GM23338 (cell line): ENCODE measurements around the gene GLIS2. TPM values are rescaled to one million over a fixed set of nuclear protein-coding genes. Genes with fewer than 3 reads are reported as not detected.

ENCODE experiments used
- ATAC-seq: fragments of 200-7000 bp; cut with Tn5 transposase; 3 replicates; pipeline ENCODE4 v1.9.1; 2020
- DNase-seq: peaks from one replicate; pipeline ENCODE4 v3.0.0-alpha.2; 2015; ENCODE audit warnings: low spot score
- H2AFZ ChIP-seq: fragments of 200-600 bp; sonication (generic); 2 replicates; pipeline ENCODE4 v1.8.0; 2016; ENCODE audit warnings: antibody characterized with exemption, mild to moderate bottlenecking, moderate library complexity
- H3F3A ChIP-seq: fragments of 200-600 bp; sonication (generic); replicated peaks from 2 replicates; pipeline ENCODE4 v1.8.0; 2017; ENCODE audit warnings: antibody characterized with exemption, mixed run types, low read depth
- H3K27ac ChIP-seq: fragments of 200-600 bp; sonication (generic); 2 replicates; pipeline ENCODE4 v1.6.1; 2016; ENCODE audit warnings: low read depth
- H3K27me3 ChIP-seq: fragments of 200-600 bp; sonication (generic); 2 replicates; pipeline ENCODE4 v1.8.0; 2016; ENCODE audit warnings: mild to moderate bottlenecking, mixed run types, moderate library complexity; ENCODE audit not compliant: insufficient read depth
- H3K36me3 ChIP-seq: fragments of 200-600 bp; sonication (generic); 2 replicates; pipeline ENCODE4 v1.8.0; 2016; ENCODE audit warnings: mild to moderate bottlenecking; ENCODE audit not compliant: insufficient read depth
- H3K4me1 ChIP-seq: fragments of 200-600 bp; sonication (generic); 2 replicates; pipeline ENCODE4 v1.8.0; 2016; ENCODE audit warnings: mild to moderate bottlenecking, moderate library complexity; ENCODE audit not compliant: insufficient read depth
- H3K4me2 ChIP-seq: fragments of 200-600 bp; sonication (generic); 2 replicates; pipeline ENCODE4 v1.7.1; 2017; ENCODE audit warnings: mixed run types
- H3K4me3 ChIP-seq: fragments of 200-600 bp; sonication (generic); 2 replicates; pipeline ENCODE4 v1.6.1; 2016; ENCODE audit warnings: mixed run types
- H3K79me2 ChIP-seq: fragments of 200-600 bp; sonication (generic); replicated peaks from 2 replicates; pipeline ENCODE4 v1.8.0; 2017; ENCODE audit warnings: mild to moderate bottlenecking; ENCODE audit not compliant: insufficient read depth
- H3K9me2 ChIP-seq: fragments of 200-600 bp; sonication (generic); 2 replicates; pipeline ENCODE4 v1.8.0; 2017; ENCODE audit not compliant: insufficient read depth
- H4K20me1 ChIP-seq: fragments of 200-600 bp; sonication (generic); replicated peaks from 2 replicates; pipeline ENCODE4 v1.8.0; 2017; ENCODE audit warnings: mild to moderate bottlenecking; ENCODE audit not compliant: insufficient read depth
- H3K27ac Mint-ChIP-seq: 2 replicates; pipeline ENCODE4 v1.8.0; 2020; ENCODE audit warnings: inconsistent platforms, mild to moderate bottlenecking, moderate library complexity, mixed read lengths
- H3K27me3 Mint-ChIP-seq: 3 replicates; pipeline ENCODE4 v1.8.0; 2022; ENCODE audit warnings: low read depth, mild to moderate bottlenecking, moderate library complexity, mixed read lengths, inconsistent platforms; ENCODE audit not compliant: insufficient read depth, poor library complexity
- H3K36me3 Mint-ChIP-seq: 3 replicates; pipeline ENCODE4 v1.8.0; 2021; ENCODE audit warnings: low read depth, mild to moderate bottlenecking, inconsistent platforms, moderate library complexity, mixed read lengths
- H3K4me1 Mint-ChIP-seq: 3 replicates; pipeline ENCODE4 v1.8.0; 2020; ENCODE audit warnings: mild to moderate bottlenecking, inconsistent platforms, mixed read lengths
- H3K4me3 Mint-ChIP-seq: 3 replicates; pipeline ENCODE4 v1.8.0; 2021; ENCODE audit warnings: moderate library complexity, mild to moderate bottlenecking, inconsistent platforms, mixed read lengths
- H3K9me3 Mint-ChIP-seq: 3 replicates; pipeline ENCODE4 v1.8.0; 2020; ENCODE audit warnings: moderate library complexity, mild to moderate bottlenecking, inconsistent platforms, mixed read lengths
- CREB1 ChIP-seq: fragments of 250-450 bp; sonication (Bioruptor Pico); IDR thresholded peaks from 2 replicates; pipeline ENCODE4 v1.5.0; 2020; ENCODE audit warnings: low read depth, mild to moderate bottlenecking, moderate library complexity
- EZH2 ChIP-seq: fragments of 200-600 bp; sonication (generic); IDR thresholded peaks from one replicate; pipeline ENCODE4 v1.8.0; 2017; ENCODE audit warnings: antibody characterized with exemption, mild to moderate bottlenecking, low read depth; ENCODE audit not compliant: unreplicated experiment
- EZH2phosphoT487 ChIP-seq: fragments of 200-600 bp; sonication (generic); IDR thresholded peaks from one replicate; pipeline ENCODE4 v1.8.1; 2018; ENCODE audit warnings: antibody characterized with exemption; ENCODE audit not compliant: unreplicated experiment
- JUNB ChIP-seq: IDR thresholded peaks from one replicate; pipeline ENCODE4 v1.6.1; 2016; ENCODE audit warnings: antibody characterized with exemption; ENCODE audit not compliant: unreplicated experiment
- NANOG ChIP-seq: IDR thresholded peaks from 2 replicates; pipeline ENCODE4 v1.6.1; 2016; ENCODE audit warnings: antibody characterized with exemption, borderline replicate concordance
- POLR2AphosphoS5 ChIP-seq: IDR thresholded peaks from 2 replicates; pipeline ENCODE4 v1.6.1; 2016; ENCODE audit warnings: antibody characterized with exemption, low read depth
- ZNF114 ChIP-seq: fragments of 250-450 bp; sonication (Bioruptor Pico); IDR thresholded peaks from 2 replicates; pipeline ENCODE4 v1.5.0; 2020; ENCODE audit warnings: mild to moderate bottlenecking, moderate library complexity
- ZNF331 ChIP-seq: fragments of 250-450 bp; sonication (Bioruptor Pico); IDR thresholded peaks from 2 replicates; pipeline ENCODE4 v1.5.0; 2020; ENCODE audit warnings: low read depth, mild to moderate bottlenecking, moderate library complexity
- polyA plus RNA-seq: library from polyadenylated mRNA; unstranded; fragments of >200 nt; fragmentation: Nextera tagmentation; extraction: Ambion mirVana; gene quantifications from 2 replicates; pipeline ENCODE4 v1.2.1, GENCODE V29; 2016
- total RNA-seq: library from RNA; depleted of rRNA; stranded (reverse); fragments of >200 nt; shearing (Covaris generic); gene quantifications from 2 replicates; pipeline ENCODE4 v1.2.3, GENCODE V29; 2014
- TF ChIP-seq, protein P1 (sequence below): fragments of 250-450 bp; sonication (Bioruptor Pico); IDR thresholded peaks from 2 replicates; pipeline ENCODE4 v1.5.0; 2020; ENCODE audit warnings: mild to moderate bottlenecking, moderate library complexity
- TF ChIP-seq, protein P2 (sequence below): IDR thresholded peaks from 2 replicates; pipeline ENCODE4 v1.6.1; 2016; ENCODE audit warnings: antibody characterized with exemption
- TF ChIP-seq, protein P3 (sequence below), 2 experiments: fragments of 200-600 bp in 1 of 2; sonication (generic) in 1 of 2; conservative IDR thresholded peaks; 2 replicates each; pipeline versions ENCODE4 v1.5.1 to v1.6.1; 2016 to 2017; ENCODE audit warnings: antibody characterized with exemption in 2 of 2, low read depth in 2 of 2, mild to moderate bottlenecking in 2 of 2, moderate library complexity in 1 of 2

Gene GLIS2
- total and polyA plus RNA-seq, 2 experiments from 2014 or later, result 8.2 to 10.2 TPM

DNA sequence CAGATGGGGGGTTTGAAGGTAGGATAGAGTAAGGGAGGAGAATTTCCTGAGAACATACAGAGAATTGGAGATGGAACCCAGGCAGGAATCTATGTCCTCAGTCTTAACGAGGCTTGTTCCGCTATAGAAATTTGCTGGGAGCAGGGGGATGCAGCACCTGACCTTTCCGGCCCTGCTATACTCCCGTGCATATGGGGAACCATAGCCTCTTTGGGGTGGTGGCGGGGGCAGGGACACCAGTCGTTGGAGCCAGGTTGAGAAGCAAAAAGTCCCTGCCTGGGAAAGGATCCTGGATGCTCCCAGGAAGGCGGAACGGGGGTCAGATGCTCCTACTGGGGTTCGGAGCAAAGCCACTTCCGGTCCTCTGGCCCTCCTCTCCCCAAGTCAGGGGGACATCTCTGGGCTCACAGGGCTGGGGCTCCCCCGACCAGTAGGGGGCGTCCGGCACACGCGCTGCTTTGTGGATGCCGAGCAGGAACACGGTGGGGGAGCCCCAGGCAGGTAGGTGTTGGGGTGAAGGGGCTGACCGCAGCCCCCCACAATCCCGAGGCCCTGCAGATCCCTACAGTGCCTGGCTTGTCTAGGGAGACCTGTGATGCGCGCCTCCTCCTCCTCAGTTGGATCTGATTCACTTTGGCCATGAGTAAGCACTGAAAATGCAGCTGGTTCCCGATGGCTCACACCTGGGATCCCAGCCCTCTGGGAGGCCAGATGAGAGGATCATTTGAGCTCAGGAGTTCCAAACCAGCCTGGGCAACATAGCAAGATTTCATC lies 27.5 kb upstream of the GLIS2 start:
- H3K9me2 ChIP-seq, result no peaks in the 10 kb centered on the region
- H3K4me2 ChIP-seq, result peak overlapping the region; percentile 67
- H2AFZ ChIP-seq, result peak overlapping the region; percentile 84
- H3K4me3 Mint-ChIP-seq, result peak overlapping the region; percentile 44; the same call in 2 of the 3 replicates
- TF ChIP-seq ZNF331 (no peak), CREB1 (0 out of 2 replicates have a peak, but pooled peaks have one; percentile 31), ZNF114 (CRISPR knock-in tag) (no peak), NANOG (no peak), EZH2 (no peak), EZH2phosphoT487 (no peak), POLR2AphosphoS5 (peak; percentile 40; the same call in 1 of the 2 replicates), JUNB (no peak)
- TF ChIP-seq, protein P1, sequence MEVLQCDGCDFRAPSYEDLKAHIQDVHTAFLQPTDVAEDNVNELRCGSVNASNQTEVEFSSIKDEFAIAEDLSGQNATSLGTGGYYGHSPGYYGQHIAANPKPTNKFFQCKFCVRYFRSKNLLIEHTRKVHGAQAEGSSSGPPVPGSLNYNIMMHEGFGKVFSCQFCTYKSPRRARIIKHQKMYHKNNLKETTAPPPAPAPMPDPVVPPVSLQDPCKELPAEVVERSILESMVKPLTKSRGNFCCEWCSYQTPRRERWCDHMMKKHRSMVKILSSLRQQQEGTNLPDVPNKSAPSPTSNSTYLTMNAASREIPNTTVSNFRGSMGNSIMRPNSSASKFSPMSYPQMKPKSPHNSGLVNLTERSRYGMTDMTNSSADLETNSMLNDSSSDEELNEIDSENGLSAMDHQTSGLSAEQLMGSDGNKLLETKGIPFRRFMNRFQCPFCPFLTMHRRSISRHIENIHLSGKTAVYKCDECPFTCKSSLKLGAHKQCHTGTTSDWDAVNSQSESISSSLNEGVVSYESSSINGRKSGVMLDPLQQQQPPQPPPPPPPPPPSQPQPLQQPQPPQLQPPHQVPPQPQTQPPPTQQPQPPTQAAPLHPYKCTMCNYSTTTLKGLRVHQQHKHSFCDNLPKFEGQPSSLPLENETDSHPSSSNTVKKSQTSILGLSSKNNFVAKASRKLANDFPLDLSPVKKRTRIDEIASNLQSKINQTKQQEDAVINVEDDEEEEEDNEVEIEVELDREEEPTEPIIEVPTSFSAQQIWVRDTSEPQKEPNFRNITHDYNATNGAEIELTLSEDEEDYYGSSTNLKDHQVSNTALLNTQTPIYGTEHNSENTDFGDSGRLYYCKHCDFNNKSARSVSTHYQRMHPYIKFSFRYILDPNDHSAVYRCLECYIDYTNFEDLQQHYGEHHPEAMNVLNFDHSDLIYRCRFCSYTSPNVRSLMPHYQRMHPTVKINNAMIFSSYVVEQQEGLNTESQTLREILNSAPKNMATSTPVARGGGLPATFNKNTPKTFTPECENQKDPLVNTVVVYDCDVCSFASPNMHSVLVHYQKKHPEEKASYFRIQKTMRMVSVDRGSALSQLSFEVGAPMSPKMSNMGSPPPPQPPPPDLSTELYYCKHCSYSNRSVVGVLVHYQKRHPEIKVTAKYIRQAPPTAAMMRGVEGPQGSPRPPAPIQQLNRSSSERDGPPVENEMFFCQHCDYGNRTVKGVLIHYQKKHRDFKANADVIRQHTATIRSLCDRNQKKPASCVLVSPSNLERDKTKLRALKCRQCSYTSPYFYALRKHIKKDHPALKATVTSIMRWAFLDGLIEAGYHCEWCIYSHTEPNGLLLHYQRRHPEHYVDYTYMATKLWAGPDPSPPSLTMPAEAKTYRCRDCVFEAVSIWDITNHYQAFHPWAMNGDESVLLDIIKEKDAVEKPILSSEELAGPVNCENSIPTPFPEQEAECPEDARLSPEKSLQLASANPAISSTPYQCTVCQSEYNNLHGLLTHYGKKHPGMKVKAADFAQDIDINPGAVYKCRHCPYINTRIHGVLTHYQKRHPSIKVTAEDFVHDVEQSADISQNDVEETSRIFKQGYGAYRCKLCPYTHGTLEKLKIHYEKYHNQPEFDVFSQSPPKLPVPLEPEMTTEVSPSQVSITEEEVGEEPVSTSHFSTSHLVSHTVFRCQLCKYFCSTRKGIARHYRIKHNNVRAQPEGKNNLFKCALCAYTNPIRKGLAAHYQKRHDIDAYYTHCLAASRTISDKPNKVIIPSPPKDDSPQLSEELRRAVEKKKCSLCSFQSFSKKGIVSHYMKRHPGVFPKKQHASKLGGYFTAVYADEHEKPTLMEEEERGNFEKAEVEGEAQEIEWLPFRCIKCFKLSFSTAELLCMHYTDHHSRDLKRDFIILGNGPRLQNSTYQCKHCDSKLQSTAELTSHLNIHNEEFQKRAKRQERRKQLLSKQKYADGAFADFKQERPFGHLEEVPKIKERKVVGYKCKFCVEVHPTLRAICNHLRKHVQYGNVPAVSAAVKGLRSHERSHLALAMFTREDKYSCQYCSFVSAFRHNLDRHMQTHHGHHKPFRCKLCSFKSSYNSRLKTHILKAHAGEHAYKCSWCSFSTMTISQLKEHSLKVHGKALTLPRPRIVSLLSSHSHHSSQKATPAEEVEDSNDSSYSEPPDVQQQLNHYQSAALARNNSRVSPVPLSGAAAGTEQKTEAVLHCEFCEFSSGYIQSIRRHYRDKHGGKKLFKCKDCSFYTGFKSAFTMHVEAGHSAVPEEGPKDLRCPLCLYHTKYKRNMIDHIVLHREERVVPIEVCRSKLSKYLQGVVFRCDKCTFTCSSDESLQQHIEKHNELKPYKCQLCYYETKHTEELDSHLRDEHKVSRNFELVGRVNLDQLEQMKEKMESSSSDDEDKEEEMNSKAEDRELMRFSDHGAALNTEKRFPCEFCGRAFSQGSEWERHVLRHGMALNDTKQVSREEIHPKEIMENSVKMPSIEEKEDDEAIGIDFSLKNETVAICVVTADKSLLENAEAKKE (CRISPR knock-in tag), result no peak
- TF ChIP-seq, protein P2, sequence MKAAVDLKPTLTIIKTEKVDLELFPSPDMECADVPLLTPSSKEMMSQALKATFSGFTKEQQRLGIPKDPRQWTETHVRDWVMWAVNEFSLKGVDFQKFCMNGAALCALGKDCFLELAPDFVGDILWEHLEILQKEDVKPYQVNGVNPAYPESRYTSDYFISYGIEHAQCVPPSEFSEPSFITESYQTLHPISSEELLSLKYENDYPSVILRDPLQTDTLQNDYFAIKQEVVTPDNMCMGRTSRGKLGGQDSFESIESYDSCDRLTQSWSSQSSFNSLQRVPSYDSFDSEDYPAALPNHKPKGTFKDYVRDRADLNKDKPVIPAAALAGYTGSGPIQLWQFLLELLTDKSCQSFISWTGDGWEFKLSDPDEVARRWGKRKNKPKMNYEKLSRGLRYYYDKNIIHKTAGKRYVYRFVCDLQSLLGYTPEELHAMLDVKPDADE, result no peak
- TF ChIP-seq, protein P3, sequence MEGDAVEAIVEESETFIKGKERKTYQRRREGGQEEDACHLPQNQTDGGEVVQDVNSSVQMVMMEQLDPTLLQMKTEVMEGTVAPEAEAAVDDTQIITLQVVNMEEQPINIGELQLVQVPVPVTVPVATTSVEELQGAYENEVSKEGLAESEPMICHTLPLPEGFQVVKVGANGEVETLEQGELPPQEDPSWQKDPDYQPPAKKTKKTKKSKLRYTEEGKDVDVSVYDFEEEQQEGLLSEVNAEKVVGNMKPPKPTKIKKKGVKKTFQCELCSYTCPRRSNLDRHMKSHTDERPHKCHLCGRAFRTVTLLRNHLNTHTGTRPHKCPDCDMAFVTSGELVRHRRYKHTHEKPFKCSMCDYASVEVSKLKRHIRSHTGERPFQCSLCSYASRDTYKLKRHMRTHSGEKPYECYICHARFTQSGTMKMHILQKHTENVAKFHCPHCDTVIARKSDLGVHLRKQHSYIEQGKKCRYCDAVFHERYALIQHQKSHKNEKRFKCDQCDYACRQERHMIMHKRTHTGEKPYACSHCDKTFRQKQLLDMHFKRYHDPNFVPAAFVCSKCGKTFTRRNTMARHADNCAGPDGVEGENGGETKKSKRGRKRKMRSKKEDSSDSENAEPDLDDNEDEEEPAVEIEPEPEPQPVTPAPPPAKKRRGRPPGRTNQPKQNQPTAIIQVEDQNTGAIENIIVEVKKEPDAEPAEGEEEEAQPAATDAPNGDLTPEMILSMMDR (conservative IDR thresholded peaks at IDR 0.05; ENCODE audit: low read depth in 2 of 2), result peak; percentile 96 to 98
- no peak overlapping the region; the same call in 1 of the 2 replicates for H3K4me3 ChIP-seq
- H3K4me1 ChIP-seq, result peaks cover 13% of the 10 kb centered on the region
- H3K9me3 Mint-ChIP-seq, result no peaks in the 10 kb centered on the region
- peaks cover 34% of the 10 kb centered on the region for H3K4me1 Mint-ChIP-seq
- peaks cover 9% of the 10 kb centered on the region for H3F3A ChIP-seq
- H3K27ac Mint-ChIP-seq, result peak overlapping the region; percentile 85
- peaks cover 10% of the 10 kb centered on the region for H3K27me3 Mint-ChIP-seq
- no peaks in the 10 kb centered on the region for H3K27me3 ChIP-seq
- no peaks in the 10 kb centered on the region for H3K36me3 ChIP-seq
- DNase-seq (peak; percentile 97), ATAC-seq (peak; percentile 94)
- no peaks in the 10 kb centered on the region; the same call in 2 of the 3 replicates for H3K36me3 Mint-ChIP-seq
- H4K20me1 ChIP-seq, result no peaks in the 10 kb centered on the region
- peak overlapping the region; percentile 80 for H3K27ac ChIP-seq
- no peaks in the 10 kb centered on the region for H3K79me2 ChIP-seq
